Measurements from ENCODE around the gene SERINC1. TPM values are rescaled to one million over a fixed set of nuclear protein-coding genes. Genes with fewer than 3 reads are reported as not detected.
A peak's percentile ranks its signal among the peaks of the same experiment; 100 is the strongest.
"Not testable (repeated sequence)": the region's sequence is repeated elsewhere in the genome, so short reads cannot be mapped to it uniquely, and the experiment has no call there.

SERINC1 gene
- total and polyA plus RNA-seq, 8 donors: 30.1 to 328 (median 61.5) TPM

DNA sequence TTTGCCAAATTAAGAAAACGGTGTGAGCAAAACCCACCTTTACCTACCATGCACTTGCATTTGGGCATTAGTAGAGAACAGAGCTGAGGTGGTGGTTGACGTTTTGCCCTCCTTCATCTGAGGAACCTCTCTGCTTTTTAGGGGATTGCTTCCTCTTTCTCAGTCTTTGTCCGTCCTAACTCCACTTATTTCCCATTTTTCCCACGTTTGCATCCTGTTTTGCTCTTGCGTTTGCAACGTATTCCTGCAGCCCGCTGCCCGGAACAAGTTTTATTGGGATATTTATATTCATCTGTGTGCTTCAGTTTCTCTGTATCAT is 374 bp upstream of the SERINC1 start:
- Histone ChIP-seq H3K27me3 (no peaks in the 10 kb centered on the region), H3K36me3 (peaks cover 0 to 4% (median 0%) of the 10 kb centered on the region in 4 donors), H3K4me1 (peaks cover 21 to 49% (median 36%) of the 10 kb centered on the region in 4 donors), H3K9me3 (no peaks in the 10 kb centered on the region), H3K4me3 (peak overlapping the region; percentile 66 to 91 (median 76)), H3K27ac (peak overlapping the region; percentile 93 to 96 (median 94))
- no peak for TF ChIP-seq POLR2AphosphoS5 (IDR thresholded peaks at IDR 0.05)
- intact Hi-C loops (cut with DNase I; ENCODE audit: low total_unique reads): loop anchor here (10.0 kb wide), 1 partner anchor 77 kb away; the partner anchor contains the start of gene HSF2
- DNase-seq: no peak
- 1 to 6% (median 2%) methylated on average over 8 of the region's 8 CpGs for WGBS, 5 donors

DNA sequence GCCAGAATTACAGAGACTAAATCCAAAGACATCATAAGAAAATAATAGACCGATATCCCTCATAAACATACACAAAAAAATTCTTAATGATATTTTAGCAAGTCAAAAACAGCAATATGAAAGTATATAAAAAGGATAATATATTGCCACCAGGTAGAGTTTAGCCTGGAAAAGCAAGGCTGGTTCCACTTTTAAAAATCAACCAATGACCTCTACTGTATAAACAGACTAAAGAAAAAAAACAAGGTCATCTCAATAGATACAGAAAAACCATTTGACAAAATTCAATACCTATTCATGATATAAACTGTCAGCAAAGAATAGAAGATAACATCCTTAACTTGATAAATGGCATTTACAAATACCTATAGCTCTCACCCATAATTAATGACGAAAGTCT is 9.7 kb downstream of the SERINC1 start:
- H3K36me3 ChIP-seq: peaks cover 0 to 28% (median 20%) of the 10 kb centered on the region in 4 donors
- H3K4me3 ChIP-seq: no peak overlapping the region
- H3K27ac ChIP-seq: no peak overlapping the region
- H3K9me3 ChIP-seq: no peaks in the 10 kb centered on the region
- DNase-seq: no peak
- peaks cover 17 to 98% (median 58%) of the 10 kb centered on the region in 4 donors for H3K4me1 ChIP-seq
- WGBS, 5 donors: 84 to 93% (median 87%) methylated on average over 2 of the region's 2 CpGs
- no peak for TF ChIP-seq POLR2AphosphoS5 (IDR thresholded peaks at IDR 0.05)
- TF ChIP-seq EP300 (IDR thresholded peaks at IDR 0.05): no peak
- intact Hi-C loops (cut with DNase I; ENCODE audit: low total_unique reads): no loop called here
- no peaks in the 10 kb centered on the region for H3K27me3 ChIP-seq

DNA sequence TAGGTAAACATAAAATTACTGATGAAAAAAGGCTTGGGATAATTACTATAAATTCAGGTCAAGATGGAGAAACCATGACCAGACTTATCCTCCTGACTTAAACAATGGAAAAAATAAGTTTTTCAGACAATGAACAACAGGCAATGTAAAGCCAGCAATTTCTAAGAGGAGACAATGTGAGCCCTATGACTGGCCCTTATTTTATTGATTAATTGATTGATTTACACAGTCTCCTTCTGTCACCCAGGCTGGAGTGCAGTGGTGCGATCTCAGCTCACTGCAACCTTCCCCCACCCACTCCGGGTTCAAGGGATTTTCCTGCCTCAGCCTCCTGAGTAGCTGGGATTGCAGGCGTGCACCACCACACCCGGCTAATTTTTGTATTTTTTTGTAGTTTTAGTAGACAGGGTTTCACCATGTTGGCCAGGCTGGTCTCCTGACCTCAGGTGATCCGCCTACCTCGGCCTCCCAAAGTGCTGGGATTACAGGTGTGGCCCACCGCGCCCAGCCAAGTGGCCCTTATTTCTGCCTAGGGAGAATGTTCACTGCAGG is 11.7 kb downstream of the SERINC1 start:
- intact Hi-C loops (cut with DNase I; ENCODE audit: low total_unique reads); H3K27ac ChIP-seq; DNase-seq; H3K4me3 ChIP-seq; H3K27me3 ChIP-seq; H3K9me3 ChIP-seq: not testable (repeated sequence)
- peaks cover 17 to 88% (median 54%) of the 10 kb centered on the region in 4 donors for H3K4me1 ChIP-seq
- peaks cover 0 to 33% (median 31%) of the 10 kb centered on the region in 4 donors for H3K36me3 ChIP-seq
- WGBS, 5 donors: 84 to 98% (median 95%) methylated on average over 8 of the region's 8 CpGs

DNA sequence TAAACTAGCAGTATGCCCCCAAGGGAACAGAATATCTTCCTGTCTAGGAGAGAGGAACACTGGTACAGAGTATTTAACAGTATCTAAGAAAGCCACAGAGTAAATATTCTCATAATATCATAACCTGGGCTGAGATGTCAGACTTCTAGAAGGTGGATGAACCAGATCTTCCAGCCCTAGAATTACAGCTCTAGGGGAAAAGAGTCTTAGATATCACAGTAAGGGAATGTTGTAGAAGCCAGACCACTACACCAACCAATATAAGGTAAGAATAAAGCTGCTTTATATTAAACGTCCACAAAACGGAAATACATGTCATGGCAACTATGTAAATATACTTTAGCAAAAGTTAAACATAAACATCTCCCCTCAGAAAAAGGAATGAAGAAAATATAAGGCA is 12.4 kb downstream of the SERINC1 start:
- Histone ChIP-seq H3K4me1 (peaks cover 17 to 86% (median 50%) of the 10 kb centered on the region in 4 donors), H3K27ac (no peak overlapping the region)

DNA sequence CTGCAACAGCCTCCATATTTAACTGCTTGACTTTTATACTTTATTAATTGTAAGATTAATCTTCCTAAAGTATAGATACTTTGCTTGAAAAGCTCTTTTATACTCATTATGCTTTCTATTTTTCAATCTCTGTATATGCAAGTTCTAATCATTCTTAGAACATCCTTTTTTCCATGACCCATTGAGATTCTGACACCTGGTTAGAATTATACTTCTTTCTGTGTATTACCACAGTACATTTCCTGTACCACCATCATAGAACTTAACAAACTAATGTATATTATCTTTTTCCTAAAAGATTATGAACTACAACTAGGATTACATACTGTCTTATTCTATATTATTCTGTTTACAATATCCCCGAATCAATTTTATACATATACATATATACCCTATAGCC is 13.5 kb downstream of the SERINC1 start:
- H3K36me3 ChIP-seq: peaks cover 10 to 52% (median 49%) of the 10 kb centered on the region in 4 donors
- intact Hi-C loops (cut with DNase I; ENCODE audit: low total_unique reads): no loop called here
- TF ChIP-seq EP300 (IDR thresholded peaks at IDR 0.05) (no peak), POLR2A (IDR thresholded peaks at IDR 0.05) (no peak), POLR2AphosphoS5 (IDR thresholded peaks at IDR 0.05) (no peak)
- TF ChIP-seq, protein P1, sequence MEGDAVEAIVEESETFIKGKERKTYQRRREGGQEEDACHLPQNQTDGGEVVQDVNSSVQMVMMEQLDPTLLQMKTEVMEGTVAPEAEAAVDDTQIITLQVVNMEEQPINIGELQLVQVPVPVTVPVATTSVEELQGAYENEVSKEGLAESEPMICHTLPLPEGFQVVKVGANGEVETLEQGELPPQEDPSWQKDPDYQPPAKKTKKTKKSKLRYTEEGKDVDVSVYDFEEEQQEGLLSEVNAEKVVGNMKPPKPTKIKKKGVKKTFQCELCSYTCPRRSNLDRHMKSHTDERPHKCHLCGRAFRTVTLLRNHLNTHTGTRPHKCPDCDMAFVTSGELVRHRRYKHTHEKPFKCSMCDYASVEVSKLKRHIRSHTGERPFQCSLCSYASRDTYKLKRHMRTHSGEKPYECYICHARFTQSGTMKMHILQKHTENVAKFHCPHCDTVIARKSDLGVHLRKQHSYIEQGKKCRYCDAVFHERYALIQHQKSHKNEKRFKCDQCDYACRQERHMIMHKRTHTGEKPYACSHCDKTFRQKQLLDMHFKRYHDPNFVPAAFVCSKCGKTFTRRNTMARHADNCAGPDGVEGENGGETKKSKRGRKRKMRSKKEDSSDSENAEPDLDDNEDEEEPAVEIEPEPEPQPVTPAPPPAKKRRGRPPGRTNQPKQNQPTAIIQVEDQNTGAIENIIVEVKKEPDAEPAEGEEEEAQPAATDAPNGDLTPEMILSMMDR (IDR thresholded peaks at IDR 0.05): no peak

More for the DNA sequence above, 12.4 kb downstream of the SERINC1 start:
- H3K9me3 ChIP-seq: no peaks in the 10 kb centered on the region
- H3K27me3 ChIP-seq: no peaks in the 10 kb centered on the region
- peaks cover 6 to 40% (median 38%) of the 10 kb centered on the region in 4 donors for H3K36me3 ChIP-seq
- intact Hi-C loops (cut with DNase I; ENCODE audit: low total_unique reads): no loop called here
- WGBS, 5 donors: 10 to 28% (median 19%) methylated on average over 2 of the region's 2 CpGs
- TF ChIP-seq POLR2AphosphoS5 (IDR thresholded peaks at IDR 0.05): no peak
- no peak overlapping the region for H3K4me3 ChIP-seq
- peak in 1 of 2 donors; percentile 38 for DNase-seq

DNA sequence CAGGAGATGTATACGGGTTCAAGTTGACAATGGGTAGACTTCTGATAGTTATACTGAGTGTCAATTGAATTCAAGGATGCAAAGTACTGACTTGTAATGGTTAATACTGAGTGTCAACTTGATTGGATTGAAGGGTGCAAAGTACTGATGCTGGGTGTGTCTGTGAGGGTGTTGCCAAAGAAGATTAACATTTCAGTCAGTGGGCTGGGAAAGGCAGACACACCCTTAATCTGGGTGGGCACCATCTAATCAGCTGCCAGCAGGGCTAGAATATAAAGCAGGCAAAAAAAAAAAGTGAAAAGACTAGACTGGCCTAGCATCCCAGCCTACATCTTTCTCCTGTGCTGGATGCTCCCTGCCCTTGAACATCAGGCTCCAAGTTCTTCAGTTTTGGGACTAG is 16.5 kb downstream of the SERINC1 start:
- 88 to 100% (median 95%) methylated on average over 1 of the region's 1 CpG for WGBS, 5 donors
- DNase-seq; H3K27ac ChIP-seq; intact Hi-C loops (cut with DNase I; ENCODE audit: low total_unique reads); H3K4me3 ChIP-seq; H3K9me3 ChIP-seq; H3K27me3 ChIP-seq: not testable (repeated sequence)
- H3K36me3 ChIP-seq: peaks cover 36 to 81% (median 75%) of the 10 kb centered on the region in 4 donors
- H3K4me1 ChIP-seq: peaks cover 12 to 52% (median 31%) of the 10 kb centered on the region in 4 donors

More for the DNA sequence above, 13.5 kb downstream of the SERINC1 start:
- Histone ChIP-seq H3K4me1 (peaks cover 17 to 77% (median 45%) of the 10 kb centered on the region in 4 donors), H3K4me3 (no peak overlapping the region), H3K9me3 (no peaks in the 10 kb centered on the region), H3K27me3 (no peaks in the 10 kb centered on the region), H3K27ac (no peak overlapping the region)
- 86 to 91% (median 89%) methylated on average over 1 of the region's 1 CpG for WGBS, 5 donors
- DNase-seq: no peak

DNA sequence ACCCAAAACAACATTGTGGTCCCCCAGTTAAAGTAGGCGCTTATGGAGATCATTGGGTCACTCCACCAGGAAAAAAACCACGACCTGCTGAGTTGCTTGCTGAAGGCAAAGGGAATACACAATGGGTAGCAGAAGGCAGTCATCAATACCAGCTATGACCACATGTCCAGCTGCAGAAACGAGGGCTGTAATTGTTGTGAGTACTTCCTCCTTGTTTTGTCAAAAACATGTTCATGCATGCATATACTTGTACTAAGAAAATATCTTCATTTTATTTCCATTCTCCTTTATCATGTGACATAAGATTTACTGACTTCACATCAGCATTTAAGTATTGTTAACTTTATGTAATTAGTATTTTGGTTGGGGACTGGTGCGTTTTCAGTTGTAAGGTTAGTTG is 16.9 kb downstream of the SERINC1 start:
- no peak for TF ChIP-seq POLR2AphosphoS5 (IDR thresholded peaks at IDR 0.05)
- H3K4me1 ChIP-seq: peaks cover 8 to 47% (median 28%) of the 10 kb centered on the region in 4 donors
- no peaks in the 10 kb centered on the region for H3K27me3 ChIP-seq
- no peak overlapping the region for H3K4me3 ChIP-seq
- DNase-seq: no peak
- peaks cover 40 to 86% (median 80%) of the 10 kb centered on the region in 4 donors for H3K36me3 ChIP-seq
- H3K9me3 ChIP-seq: no peaks in the 10 kb centered on the region
- H3K27ac ChIP-seq: no peak overlapping the region
- intact Hi-C loops (cut with DNase I; ENCODE audit: low total_unique reads): no loop called here
- 85 to 91% (median 88%) methylated on average over 4 of the region's 4 CpGs for WGBS, 5 donors
